Sigmoid colon (tissue), 4 donors: Measurements from ENCODE around the gene RNASE1.

Experiments
- CTCF ChIP-seq, 4 experiments: fragments of 450-650 bp in 3 of 4; fragments of 200-600 bp in 1 of 4; IDR thresholded peaks; one replicate each; pipeline ENCODE4 v1.5.1; 2016 to 2019; ENCODE audit warnings: antibody characterized with exemption in 4 of 4, mild to moderate bottlenecking in 3 of 4, moderate library complexity in 2 of 4
- EP300 ChIP-seq, 4 donors: sonication (generic); formaldehyde crosslinking; IDR thresholded peaks; one replicate each; pipeline ENCODE4 v1.6.1; 2017; ENCODE audit warnings: antibody characterized with exemption in 4 of 4
- POLR2A ChIP-seq, 2 donors: fragments of 450-650 bp; IDR thresholded peaks; one replicate each; pipeline ENCODE4 v1.6.1; 2016; ENCODE audit warnings: antibody characterized with exemption in 2 of 2, mild to moderate bottlenecking in 2 of 2, moderate library complexity in 2 of 2
- POLR2AphosphoS5 ChIP-seq, 4 donors: sonication (generic); formaldehyde crosslinking; IDR thresholded peaks; one replicate each; pipeline ENCODE4 v1.6.1; 2017; ENCODE audit warnings: antibody characterized with exemption in 4 of 4

- TF ChIP-seq CTCF (IDR thresholded peaks at IDR 0.05) = no peak
- no peak for TF ChIP-seq POLR2AphosphoS5 (IDR thresholded peaks at IDR 0.05)
- TF ChIP-seq POLR2A (IDR thresholded peaks at IDR 0.05) = no peak
- no peak for TF ChIP-seq EP300 (IDR thresholded peaks at IDR 0.05)
These were observed 41.7 kb downstream of the RNASE1 start for GRCh38 chr14:20760950-20761349.
